Measurements from ENCODE around the gene AIFM2.

- TF ChIP-seq CTCF (IDR thresholded peaks at IDR 0.05) (no peak), EP300 (IDR thresholded peaks at IDR 0.05) (no peak)
These were observed 3.1 kb upstream of the AIFM2 start for GRCh38 chr10:70135684-70136083.
